CD4-positive, alpha-beta T cell (primary cell): ENCODE results near the gene IL15RA. TPM values are rescaled to one million over a fixed set of nuclear protein-coding genes. Genes with fewer than 3 reads are reported as not detected.

ENCODE experiments used
- ATAC-seq: fragments of 200-7000 bp; cut with Tn5 transposase; one replicate; pipeline ENCODE4 v1.10.0; 2022; ENCODE audit warnings: mild to moderate bottlenecking; ENCODE audit not compliant: poor library complexity
- CTCF ChIA-PET: fragments of 350-600 bp; sonication (Branson Sonifier 250); formaldehyde crosslinking; loops from one replicate; lab custom pipeline; 2021; ENCODE audit warnings: antibody characterized with exemption, inconsistent platforms; lab: Charles Lee
- POLR2A ChIA-PET: fragments of 350-600 bp; sonication (Branson Sonifier 250); formaldehyde crosslinking; loops from one replicate; lab custom pipeline; 2021; ENCODE audit warnings: antibody characterized with exemption, inconsistent platforms; lab: Charles Lee
- DNase-seq, 14 experiments: peaks; one replicate each; pipeline ENCODE4 v3.0.0-alpha.2; 2013 to 2020; ENCODE audit warnings: mixed read lengths in 2 of 14
- H3K27ac ChIP-seq, 2 donors: one replicate each; pipeline versions ENCODE4 v1.5.1 to v1.7.0; 2013; ENCODE audit warnings: low read length in 2 of 2, low read depth in 1 of 2, mild to moderate bottlenecking in 1 of 2
- H3K27me3 ChIP-seq, 2 experiments: 1 replicate in 1 of 2; 2 replicates in 1 of 2; pipeline versions ENCODE4 v1.6.1 to v1.7.0; 2013; ENCODE audit warnings: low read length in 2 of 2, control low read depth in 1 of 2, mild to moderate bottlenecking in 1 of 2, moderate library complexity in 1 of 2; ENCODE audit not compliant: insufficient read depth in 2 of 2, control insufficient read depth in 1 of 2
- H3K36me3 ChIP-seq: one replicate; pipeline ENCODE4 v1.6.1; 2013; ENCODE audit warnings: low read length, control low read depth; ENCODE audit not compliant: insufficient read depth
- H3K4me1 ChIP-seq: one replicate; pipeline ENCODE4 v1.6.1; 2013; ENCODE audit warnings: low read length, control low read depth; ENCODE audit not compliant: insufficient read depth
- H3K4me3 ChIP-seq: one replicate; pipeline ENCODE4 v1.5.1; 2013; ENCODE audit warnings: mild to moderate bottlenecking, low read length, moderate library complexity
- H3K9me3 ChIP-seq, 2 experiments: 1 replicate in 1 of 2; 2 replicates in 1 of 2; pipeline versions ENCODE4 v1.6.1 to v1.7.0; 2013; ENCODE audit warnings: low read length in 2 of 2, mild to moderate bottlenecking in 2 of 2, control low read depth in 1 of 2, moderate library complexity in 1 of 2; ENCODE audit not compliant: control insufficient read depth in 1 of 2, insufficient read depth in 1 of 2
- H3K27ac Mint-ChIP-seq: one replicate; pipeline ENCODE4 v1.8.0; 2020; ENCODE audit warnings: mixed read lengths
- H3K27me3 Mint-ChIP-seq: one replicate; pipeline ENCODE4 v1.8.0; 2021; ENCODE audit warnings: mixed read lengths
- H3K36me3 Mint-ChIP-seq: one replicate; pipeline ENCODE4 v1.8.0; 2021; ENCODE audit warnings: low read depth, mixed read lengths
- H3K4me1 Mint-ChIP-seq: one replicate; pipeline ENCODE4 v1.8.0; 2021; ENCODE audit warnings: low read depth, mixed read lengths
- H3K4me3 Mint-ChIP-seq: one replicate; pipeline ENCODE4 v1.8.0; 2020; ENCODE audit warnings: mild to moderate bottlenecking, mixed read lengths
- H3K9me3 Mint-ChIP-seq: one replicate; pipeline ENCODE4 v1.8.0; 2020; ENCODE audit warnings: mixed read lengths
- intact Hi-C, 2 experiments: fragments of 100-400 bp; cut with DNase I in 1 of 2; cut with micrococcal nuclease in 1 of 2; formaldehyde crosslinking; loops; one replicate each; pipeline versions ENCODE4 v1.15.1 to v1.9.0; 2023 to 2025; cut with DNase I, micrococcal nuclease
- total RNA-seq, 174 experiments: library from RNA in 2 of 174; stranded (reverse) in 2 of 174; gene quantifications; one replicate each; pipeline ENCODE4 v1.2.3 and lab custom pipeline; 2021 to 2026
- TF ChIP-seq, protein P1 (sequence below): fragments of 200-600 bp; IDR thresholded peaks from one replicate; pipeline ENCODE4 v1.8.0; 2022; ENCODE audit warnings: antibody characterized with exemption, mild to moderate bottlenecking

IL15RA gene
- total RNA-seq, 2 experiments from 2014 or later: 4.4 TPM

DNA sequence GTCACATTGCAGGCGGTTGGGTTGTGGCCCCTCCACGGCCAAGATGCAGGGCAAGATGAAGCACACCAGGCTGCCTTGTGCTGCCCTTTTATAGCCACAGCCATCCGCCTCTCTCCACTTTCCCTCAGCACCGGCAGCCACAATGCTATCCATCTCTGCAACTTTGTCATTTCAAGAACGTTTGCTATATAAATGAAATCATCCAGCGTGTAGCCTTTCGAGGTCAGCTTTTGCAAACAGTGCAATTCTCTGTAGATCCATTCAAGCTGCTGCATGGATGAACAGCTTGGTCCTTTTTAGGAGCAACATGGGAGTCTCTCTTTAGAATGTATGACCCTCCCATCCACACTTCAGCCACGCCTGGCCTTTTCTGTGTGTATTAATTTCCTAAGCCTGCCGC is 6.4 kb upstream of the IL15RA start:
- no peak overlapping the region for H3K4me3 ChIP-seq
- no peak overlapping the region for H3K27ac ChIP-seq
- intact Hi-C loops: no loop called here
- H3K27me3 ChIP-seq: no peaks in the 10 kb centered on the region
- Mint-ChIP-seq H3K36me3 (no peaks in the 10 kb centered on the region), H3K4me1 (peaks cover 3% of the 10 kb centered on the region), H3K4me3 (no peak overlapping the region), H3K27ac (no peak overlapping the region), H3K9me3 (no peaks in the 10 kb centered on the region), H3K27me3 (no peaks in the 10 kb centered on the region)
- no peaks in the 10 kb centered on the region for H3K4me1 ChIP-seq
- CTCF ChIA-PET: no interaction called here
- DNase-seq (no peak), ATAC-seq (no peak)
- TF ChIP-seq, protein P1, sequence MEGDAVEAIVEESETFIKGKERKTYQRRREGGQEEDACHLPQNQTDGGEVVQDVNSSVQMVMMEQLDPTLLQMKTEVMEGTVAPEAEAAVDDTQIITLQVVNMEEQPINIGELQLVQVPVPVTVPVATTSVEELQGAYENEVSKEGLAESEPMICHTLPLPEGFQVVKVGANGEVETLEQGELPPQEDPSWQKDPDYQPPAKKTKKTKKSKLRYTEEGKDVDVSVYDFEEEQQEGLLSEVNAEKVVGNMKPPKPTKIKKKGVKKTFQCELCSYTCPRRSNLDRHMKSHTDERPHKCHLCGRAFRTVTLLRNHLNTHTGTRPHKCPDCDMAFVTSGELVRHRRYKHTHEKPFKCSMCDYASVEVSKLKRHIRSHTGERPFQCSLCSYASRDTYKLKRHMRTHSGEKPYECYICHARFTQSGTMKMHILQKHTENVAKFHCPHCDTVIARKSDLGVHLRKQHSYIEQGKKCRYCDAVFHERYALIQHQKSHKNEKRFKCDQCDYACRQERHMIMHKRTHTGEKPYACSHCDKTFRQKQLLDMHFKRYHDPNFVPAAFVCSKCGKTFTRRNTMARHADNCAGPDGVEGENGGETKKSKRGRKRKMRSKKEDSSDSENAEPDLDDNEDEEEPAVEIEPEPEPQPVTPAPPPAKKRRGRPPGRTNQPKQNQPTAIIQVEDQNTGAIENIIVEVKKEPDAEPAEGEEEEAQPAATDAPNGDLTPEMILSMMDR: no peak
- H3K36me3 ChIP-seq: no peaks in the 10 kb centered on the region
- no peaks in the 10 kb centered on the region for H3K9me3 ChIP-seq
- POLR2A ChIA-PET: no interaction called here

DNA sequence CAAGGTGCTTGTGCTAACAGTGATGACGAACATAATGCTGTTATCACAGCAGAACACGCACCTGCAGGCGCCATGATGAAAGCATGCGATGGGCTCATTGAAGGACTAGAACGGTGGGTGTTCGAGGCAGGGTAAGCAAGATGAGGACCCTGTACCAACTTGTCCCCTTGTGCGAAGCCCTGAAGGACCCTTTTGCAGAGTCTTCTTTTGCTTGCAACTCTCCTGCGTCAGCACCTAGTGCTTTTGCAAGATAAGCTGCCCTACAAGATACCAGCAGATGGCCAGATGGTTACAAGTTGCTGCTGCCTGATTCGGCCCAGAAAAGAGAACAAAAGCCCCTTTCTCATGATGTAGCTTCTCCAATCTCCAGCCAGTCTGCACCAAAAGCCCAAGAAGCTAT is 4.2 kb upstream of the IL15RA start:
- ATAC-seq: no peak
- no peak overlapping the region for H3K27ac Mint-ChIP-seq
- intact Hi-C loops: no loop called here
- no peak overlapping the region for H3K4me3 Mint-ChIP-seq
- H3K36me3 ChIP-seq: no peaks in the 10 kb centered on the region
- DNase-seq: no peak
- H3K4me1 ChIP-seq: peaks cover 8% of the 10 kb centered on the region
- no peaks in the 10 kb centered on the region for H3K27me3 Mint-ChIP-seq
- no peak overlapping the region for H3K4me3 ChIP-seq
- no peak overlapping the region for H3K27ac ChIP-seq
- peaks cover 6% of the 10 kb centered on the region for H3K36me3 Mint-ChIP-seq
- ChIA-PET CTCF (interaction anchor here (0.7 to 1.7 kb wide), 2 partner anchors 68 to 105 kb away, joined by 4 read pairs; no protein-coding TSS in a partner anchor), POLR2A (no interaction called here)
- peaks cover 5% of the 10 kb centered on the region for H3K4me1 Mint-ChIP-seq
- no peaks in the 10 kb centered on the region for H3K9me3 ChIP-seq
- no peaks in the 10 kb centered on the region for H3K9me3 Mint-ChIP-seq
- TF ChIP-seq, protein P1: no peak
- H3K27me3 ChIP-seq: no peaks in the 10 kb centered on the region

DNA sequence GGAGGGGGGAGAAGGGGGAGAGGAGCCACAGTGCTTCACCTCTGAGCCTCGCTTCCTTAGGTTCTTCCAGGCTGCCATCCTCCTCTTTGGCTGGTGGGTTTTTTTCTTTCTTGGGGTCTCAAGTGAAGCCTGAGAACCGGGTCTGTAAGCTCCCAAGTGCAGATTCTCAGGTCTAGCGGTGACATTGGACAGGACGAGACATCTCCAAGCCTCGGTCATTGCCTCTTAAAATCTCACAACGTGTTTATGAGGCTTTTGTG is 817 bp upstream of the IL15RA start:
- no peaks in the 10 kb centered on the region for H3K27me3 ChIP-seq
- H3K9me3 Mint-ChIP-seq: no peaks in the 10 kb centered on the region
- H3K4me1 Mint-ChIP-seq: peaks cover 21% of the 10 kb centered on the region
- no peak for ATAC-seq
- peak overlapping the region; percentile 90 for H3K27ac Mint-ChIP-seq
- peaks cover 9% of the 10 kb centered on the region for H3K36me3 Mint-ChIP-seq
- ChIA-PET CTCF (interaction anchor here (0.6 to 1.4 kb wide), 4 partner anchors 9 to 222 kb away, joined by 3 to 8 read pairs (median 3); no protein-coding TSS in a partner anchor), POLR2A (interaction anchor here (0.6 to 1.7 kb wide), 6 partner anchors 17 to 185 kb away, joined by 3 to 7 read pairs (median 4); no protein-coding TSS in a partner anchor)
- no peak for DNase-seq
- TF ChIP-seq, protein P1: no peak
- peak overlapping the region; percentile 91 for H3K4me3 ChIP-seq
- H3K4me3 Mint-ChIP-seq: peak overlapping the region; percentile 97
- peak overlapping the region; percentile 36 to 55 for H3K27ac ChIP-seq
- intact Hi-C loops: loop anchor here in 1 of 2 experiments (5.0 kb wide), 2 partner anchors 69 to 86 kb away; partner anchors contain the start of gene FBH1
- no peaks in the 10 kb centered on the region for H3K27me3 Mint-ChIP-seq
- no peaks in the 10 kb centered on the region for H3K9me3 ChIP-seq
- H3K4me1 ChIP-seq: peaks cover 25% of the 10 kb centered on the region
- H3K36me3 ChIP-seq: no peaks in the 10 kb centered on the region
